Prostate gland (tissue), 2 donors: ENCODE measurements around the gene FSTL5.

Source experiments
- POLR2A ChIP-seq: fragments of 450-650 bp; IDR thresholded peaks from one replicate; pipeline ENCODE4 v1.6.1; 2016; ENCODE audit warnings: antibody characterized with exemption, mild to moderate bottlenecking
- POLR2AphosphoS5 ChIP-seq: sonication (generic); formaldehyde crosslinking; IDR thresholded peaks from one replicate; pipeline ENCODE4 v1.6.1; 2017; ENCODE audit warnings: antibody characterized with exemption
- TF ChIP-seq, protein P1 (sequence below), 4 experiments: fragments of 200-600 bp in 2 of 4; fragments of 450-650 bp in 2 of 4; sonication (generic) in 2 of 4; IDR thresholded peaks; 1 replicate in 3 of 4; 2 replicates in 1 of 4; pipeline ENCODE4 v1.5.1; 2016 to 2019; ENCODE audit warnings: antibody characterized with exemption in 4 of 4, mild to moderate bottlenecking in 2 of 4, moderate library complexity in 2 of 4

DNA sequence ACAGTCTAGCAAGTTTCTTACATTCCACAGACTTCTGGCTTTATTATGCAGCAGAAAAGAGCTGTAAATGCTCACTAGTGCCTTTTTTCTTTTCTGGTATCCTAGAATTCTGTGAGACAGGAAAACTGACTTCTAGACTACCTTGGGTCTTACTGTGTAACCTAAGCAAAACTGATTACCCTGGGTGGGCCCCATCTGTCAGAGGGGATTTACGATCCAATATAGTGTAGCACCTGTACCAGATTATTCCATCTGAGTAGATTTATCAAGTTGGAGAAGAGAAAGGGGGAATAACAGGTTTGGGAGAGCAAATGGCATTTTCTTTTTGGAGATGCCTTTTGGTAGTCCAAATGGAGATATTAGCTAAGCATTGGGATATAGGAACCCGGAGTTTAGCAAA, 46.7 kb downstream of the FSTL5 start:
- no peak for TF ChIP-seq POLR2A
- TF ChIP-seq, protein P1, sequence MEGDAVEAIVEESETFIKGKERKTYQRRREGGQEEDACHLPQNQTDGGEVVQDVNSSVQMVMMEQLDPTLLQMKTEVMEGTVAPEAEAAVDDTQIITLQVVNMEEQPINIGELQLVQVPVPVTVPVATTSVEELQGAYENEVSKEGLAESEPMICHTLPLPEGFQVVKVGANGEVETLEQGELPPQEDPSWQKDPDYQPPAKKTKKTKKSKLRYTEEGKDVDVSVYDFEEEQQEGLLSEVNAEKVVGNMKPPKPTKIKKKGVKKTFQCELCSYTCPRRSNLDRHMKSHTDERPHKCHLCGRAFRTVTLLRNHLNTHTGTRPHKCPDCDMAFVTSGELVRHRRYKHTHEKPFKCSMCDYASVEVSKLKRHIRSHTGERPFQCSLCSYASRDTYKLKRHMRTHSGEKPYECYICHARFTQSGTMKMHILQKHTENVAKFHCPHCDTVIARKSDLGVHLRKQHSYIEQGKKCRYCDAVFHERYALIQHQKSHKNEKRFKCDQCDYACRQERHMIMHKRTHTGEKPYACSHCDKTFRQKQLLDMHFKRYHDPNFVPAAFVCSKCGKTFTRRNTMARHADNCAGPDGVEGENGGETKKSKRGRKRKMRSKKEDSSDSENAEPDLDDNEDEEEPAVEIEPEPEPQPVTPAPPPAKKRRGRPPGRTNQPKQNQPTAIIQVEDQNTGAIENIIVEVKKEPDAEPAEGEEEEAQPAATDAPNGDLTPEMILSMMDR (IDR thresholded peaks at IDR 0.05) = no peak
- TF ChIP-seq POLR2AphosphoS5 = no peak
